Iris pigment epithelial cell (primary cell): ENCODE data around the gene PRR36.
A peak's percentile ranks its signal among the peaks of the same experiment; 100 is the strongest.
"Not testable (repeated sequence)": the region's sequence is repeated elsewhere in the genome, so short reads cannot be mapped to it uniquely, and the experiment has no call there.

ENCODE experiments used
- DNase-seq: peaks from one replicate; pipeline ENCODE4 v3.0.0-alpha.2; 2011; ENCODE audit warnings: low read depth

Gene PRR36

GRCh38 chr19:7874076-7874896, at the start of gene PRR36:
Gene PRR36, minus strand, starts transcription at chr19:7874390. Its CDS starts 701 bp downstream, at chr19:7873689.
- DNase-seq = no peak

GRCh38 chr19:7923295-7924191, 49.4 kb upstream of the PRR36 start:
- DNase-seq = no peak

GRCh38 chr19:7922836-7923195, 48.6 kb upstream of the PRR36 start:
- no peak for DNase-seq

DNA sequence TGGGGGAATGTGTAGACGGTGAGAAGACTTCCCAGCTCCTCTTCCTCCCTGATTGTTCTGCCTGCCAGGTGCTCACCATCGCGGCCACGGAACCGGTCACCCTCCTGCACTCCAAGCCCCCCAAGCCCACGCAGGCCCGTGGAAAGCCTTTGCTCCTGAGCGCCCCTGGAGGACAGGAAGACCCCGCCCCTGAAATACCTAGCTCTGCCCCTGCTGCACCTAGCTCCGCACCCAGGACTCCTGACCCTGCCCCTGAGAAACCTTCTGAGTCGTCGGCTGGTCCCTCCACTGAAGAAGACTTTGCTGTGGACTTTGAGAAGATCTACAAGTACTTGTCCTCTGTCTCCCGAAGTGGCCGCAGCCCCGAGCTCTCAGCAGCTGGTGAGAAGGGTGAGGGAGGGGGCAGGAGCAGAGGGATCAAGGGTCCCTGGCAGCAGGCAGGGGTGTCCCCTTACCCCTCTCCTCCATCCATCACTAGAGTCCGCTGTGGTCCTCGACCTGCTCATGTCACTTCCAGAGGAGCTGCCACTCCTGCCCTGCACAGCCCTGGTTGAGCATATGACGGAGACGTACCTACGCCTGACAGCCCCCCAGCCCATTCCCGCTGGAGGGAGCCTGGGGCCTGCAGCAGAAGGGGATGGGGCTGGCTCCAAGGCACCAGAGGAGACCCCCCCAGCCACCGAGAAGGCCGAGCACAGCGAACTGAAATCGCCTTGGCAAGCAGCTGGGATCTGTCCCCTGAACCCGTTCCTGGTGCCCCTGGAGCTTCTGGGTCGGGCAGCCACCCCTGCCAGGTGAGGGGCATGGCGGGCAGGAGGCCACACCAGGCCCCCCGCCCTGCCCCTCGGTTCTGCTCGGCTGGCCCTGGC, 48.0 kb upstream of the PRR36 start:
- no peak for DNase-seq

GRCh38 chr19:7921302-7921966, 47.2 kb upstream of the PRR36 start:
- no peak for DNase-seq

DNA sequence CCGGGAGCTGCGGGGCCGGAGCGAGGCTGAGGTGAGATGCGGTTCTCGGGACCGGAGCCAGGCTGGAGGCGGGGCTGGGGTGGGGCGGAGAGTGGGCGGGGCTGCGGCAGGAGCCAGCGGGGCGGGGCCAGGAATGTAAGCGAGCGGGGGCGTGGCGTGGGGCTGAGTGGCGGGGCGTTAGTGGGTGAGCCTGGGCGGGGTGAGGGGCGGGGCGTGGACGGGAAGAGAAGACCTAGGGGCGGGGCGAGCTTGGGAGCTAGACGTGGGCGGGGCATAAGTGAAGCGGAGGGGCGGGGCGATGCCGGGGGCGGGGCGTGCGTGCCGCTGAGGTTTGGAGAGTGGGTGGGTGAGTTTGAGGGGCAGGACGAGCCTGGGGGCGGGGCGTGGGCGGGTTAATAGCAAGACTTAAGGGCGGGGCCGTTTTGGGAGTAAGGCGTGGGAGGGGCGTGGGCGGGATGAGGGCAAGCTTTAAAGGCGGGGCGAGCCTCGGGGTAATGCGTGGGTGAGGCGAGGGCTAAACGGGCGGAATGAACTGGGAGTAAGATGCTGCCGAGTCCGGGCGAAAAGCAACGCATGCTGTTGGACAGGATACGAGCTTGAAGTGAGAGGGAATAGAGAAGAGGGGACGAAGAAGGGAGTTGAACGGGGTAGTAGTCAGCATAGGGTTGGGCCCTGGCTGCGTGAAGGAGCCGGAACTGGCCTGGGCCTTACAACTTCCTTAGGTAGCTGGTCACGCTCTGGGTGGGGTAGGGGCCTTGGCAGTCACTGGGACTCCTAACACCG, 46.5 kb upstream of the PRR36 start:
- DNase-seq = peak; percentile 96

GRCh38 chr19:7919610-7920518, 45.7 kb upstream of the PRR36 start, which contains the start of gene SNAPC2:
Gene SNAPC2, plus strand, starts transcription at chr19:7920338. Its CDS starts 29 bp downstream, at chr19:7920367.
- peak; percentile 94 for DNase-seq

DNA sequence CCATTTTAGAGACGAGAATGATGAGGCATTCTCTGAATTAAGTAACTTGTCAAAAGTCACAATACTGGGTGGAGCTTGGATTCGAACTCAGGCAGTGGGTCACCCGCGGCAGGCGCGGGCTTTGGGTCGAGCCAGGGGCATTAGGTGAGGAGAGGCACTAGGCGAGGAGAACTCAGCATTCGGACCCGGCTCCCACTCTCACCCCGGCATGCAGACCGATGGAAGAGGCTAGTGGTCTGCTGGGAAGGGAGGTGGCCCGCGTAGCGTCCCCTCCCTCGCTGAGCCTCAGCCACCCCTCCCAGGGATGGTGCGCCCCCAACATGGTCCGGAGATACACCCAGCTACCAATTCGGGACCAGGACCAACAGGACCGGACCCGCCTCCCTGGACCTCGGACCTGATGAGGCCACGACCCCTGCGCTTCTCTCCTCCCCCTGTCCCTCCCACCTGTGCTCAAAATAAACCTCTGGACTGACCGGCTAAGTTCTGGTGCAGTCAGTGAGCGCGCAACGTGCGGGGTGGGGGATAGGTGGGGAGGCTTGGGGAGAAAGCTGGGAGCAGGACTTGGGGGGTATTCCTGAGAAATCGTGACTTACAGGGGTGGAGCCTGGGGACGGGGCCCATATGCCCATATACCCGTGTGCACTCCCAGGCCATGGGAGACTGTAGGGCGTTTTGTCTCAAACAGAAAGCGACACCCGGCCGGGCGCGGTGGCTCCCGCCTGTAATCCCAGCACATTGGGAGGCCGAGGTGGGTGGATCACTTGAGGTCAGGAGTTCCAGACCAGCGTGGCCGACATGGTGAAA, 44.6 kb upstream of the PRR36 start:
- DNase-seq = no peak

GRCh38 chr19:7918062-7918614, 43.9 kb upstream of the PRR36 start:
- DNase-seq = not testable (repeated sequence)

- peak; percentile 64 for DNase-seq
These were observed 43.3 kb upstream of the PRR36 start for GRCh38 chr19:7917267-7918061.

GRCh38 chr19:7916955-7917266, 42.7 kb upstream of the PRR36 start:
- no peak for DNase-seq

- no peak for DNase-seq
These were observed 42.1 kb upstream of the PRR36 start for GRCh38 chr19:7916103-7916954.

DNA sequence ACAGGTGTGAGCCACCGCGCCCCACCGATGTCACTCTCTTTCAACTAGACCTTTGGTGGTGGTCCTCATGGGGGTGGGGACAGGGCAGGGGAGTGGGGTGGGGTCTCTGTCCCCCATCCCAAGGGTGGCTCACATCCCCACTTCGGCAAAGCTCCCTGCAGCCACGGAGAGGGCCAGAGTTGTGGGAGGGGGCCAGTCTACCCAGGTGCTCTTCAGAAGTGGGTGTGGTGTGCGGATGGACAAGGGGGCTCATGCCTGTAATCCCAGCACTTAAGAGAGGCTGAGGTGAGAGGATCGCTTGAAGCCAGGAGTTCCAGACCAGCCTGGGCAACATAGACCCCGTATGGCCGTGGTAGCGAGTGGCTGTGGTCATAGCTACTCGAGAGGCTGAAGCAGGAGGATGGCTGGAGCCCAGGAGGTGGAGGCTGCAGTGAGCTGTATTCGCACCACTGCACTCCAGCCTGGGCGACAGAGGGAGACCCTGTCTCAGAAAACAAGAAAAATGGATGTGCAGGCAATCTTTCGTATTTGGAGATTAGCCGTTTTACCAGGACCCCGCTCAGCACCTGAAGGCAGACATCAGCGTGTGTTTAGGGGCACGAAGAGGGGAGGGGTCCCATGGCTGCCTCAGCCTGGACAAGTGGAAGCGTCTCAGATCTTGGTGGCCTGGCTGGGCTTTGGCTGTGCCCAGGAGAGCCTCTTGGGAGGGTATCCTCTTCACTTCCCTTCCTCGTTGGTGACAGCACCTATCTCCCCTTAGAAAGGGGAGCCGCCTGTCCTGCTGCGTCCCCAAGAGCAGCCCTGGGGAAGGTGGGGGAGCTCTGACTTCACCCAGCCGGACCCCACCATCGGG, 41.3 kb upstream of the PRR36 start:
- no peak for DNase-seq

DNA sequence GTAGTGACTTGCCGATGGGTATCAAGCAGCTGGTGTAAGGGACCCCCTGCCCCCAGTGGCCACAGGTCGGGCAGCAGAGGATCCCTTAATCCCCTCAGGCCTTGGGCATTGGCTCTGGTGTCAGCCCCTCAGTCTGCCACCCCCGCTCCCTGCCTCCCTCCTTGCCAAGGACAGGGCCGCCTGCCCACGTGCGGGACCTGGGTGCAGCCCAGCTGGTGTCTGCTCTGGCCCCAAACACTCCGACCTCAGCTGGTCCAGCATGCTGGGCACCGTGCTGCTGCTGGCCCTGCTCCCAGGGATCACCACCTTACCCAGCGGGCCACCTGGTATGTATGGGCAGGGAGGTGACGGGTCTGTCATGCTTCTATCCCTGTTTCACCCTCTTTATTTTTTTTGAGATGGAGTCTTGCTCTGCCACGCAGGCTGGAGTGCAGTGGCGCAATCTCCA, 40.4 kb upstream of the PRR36 start, which contains the start of gene TGFBR3L:
Gene TGFBR3L, plus strand, starts transcription at position 233 of the 448 bp plus-strand sequence.
- no peak for DNase-seq

- no peak for DNase-seq
These were observed 39.9 kb upstream of the PRR36 start for GRCh38 chr19:7914099-7914498.

DNA sequence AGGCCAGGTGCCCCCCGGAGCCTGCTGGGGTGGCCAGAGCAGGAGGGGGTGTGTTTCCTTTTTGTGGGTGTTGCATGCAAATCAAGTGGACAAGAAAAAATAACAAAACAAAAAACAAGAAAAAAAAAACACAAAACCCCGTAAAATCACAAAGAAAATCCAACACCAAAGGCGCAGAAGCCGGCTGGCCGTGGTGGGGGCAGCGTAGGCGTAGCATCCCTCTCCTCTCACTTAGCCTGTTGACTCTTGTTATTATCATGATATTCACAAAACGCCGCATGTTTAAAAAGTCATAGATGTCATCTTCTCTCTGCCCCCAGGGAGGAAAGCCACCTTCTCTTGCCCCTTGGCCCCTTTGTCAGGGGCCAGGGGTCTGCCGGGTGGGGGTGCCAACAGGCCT, 39.5 kb upstream of the PRR36 start:
- no peak for DNase-seq
